NCI-H146 (cell line): ENCODE measurements around the gene BUB1B.

ENCODE experiments used
- DNase-seq: peaks from one replicate; lab custom pipeline; 2025; lab: John Stamatoyannopoulos, UW

The BUB1B gene

GRCh38 chr15:40190591-40190990 lies 29.7 kb downstream of the BUB1B start:
- DNase-seq = no peak

GRCh38 chr15:40192942-40193341 lies 32.1 kb downstream of the BUB1B start:
- DNase-seq = no peak

GRCh38 chr15:40197434-40197833 lies 36.6 kb downstream of the BUB1B start:
- no peak for DNase-seq

DNA sequence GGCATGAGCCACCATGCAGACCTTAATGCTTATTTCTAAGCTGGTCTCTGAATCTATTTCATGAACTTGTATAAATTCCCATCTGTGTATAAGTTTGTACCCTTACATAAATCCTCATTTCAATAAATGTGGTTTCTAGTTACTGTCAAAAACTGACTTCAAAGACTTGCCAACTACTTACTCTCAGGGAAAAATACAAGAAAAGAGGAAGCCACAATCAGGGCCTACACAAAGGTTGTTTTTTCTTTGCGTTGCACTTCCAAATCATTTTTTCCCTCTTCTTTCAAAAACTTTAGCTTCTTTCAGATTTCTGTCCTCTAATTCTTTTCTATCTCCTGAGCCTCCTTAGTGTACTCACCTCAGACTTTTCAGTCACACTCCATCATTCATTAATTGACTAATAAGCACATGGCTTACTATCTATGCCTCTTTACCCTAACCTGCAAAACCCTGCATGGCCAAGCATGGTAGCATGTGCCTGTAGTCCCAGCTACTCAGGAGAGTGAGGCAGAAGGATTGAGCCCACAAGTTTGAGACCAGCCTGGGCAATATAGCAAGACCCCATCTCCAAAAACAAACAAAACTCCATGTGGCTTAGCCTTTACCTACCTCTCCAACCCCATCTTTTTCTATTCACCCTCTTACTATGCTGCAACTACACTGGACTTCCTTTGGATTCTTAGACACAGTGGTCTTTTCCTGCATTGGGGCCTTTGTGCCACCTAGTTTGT lies 37.7 kb downstream of the BUB1B start:
- DNase-seq = no peak

- DNase-seq = no peak
Observed at GRCh38 chr15:40204100-40204499, 43.2 kb downstream of the BUB1B start.

DNA sequence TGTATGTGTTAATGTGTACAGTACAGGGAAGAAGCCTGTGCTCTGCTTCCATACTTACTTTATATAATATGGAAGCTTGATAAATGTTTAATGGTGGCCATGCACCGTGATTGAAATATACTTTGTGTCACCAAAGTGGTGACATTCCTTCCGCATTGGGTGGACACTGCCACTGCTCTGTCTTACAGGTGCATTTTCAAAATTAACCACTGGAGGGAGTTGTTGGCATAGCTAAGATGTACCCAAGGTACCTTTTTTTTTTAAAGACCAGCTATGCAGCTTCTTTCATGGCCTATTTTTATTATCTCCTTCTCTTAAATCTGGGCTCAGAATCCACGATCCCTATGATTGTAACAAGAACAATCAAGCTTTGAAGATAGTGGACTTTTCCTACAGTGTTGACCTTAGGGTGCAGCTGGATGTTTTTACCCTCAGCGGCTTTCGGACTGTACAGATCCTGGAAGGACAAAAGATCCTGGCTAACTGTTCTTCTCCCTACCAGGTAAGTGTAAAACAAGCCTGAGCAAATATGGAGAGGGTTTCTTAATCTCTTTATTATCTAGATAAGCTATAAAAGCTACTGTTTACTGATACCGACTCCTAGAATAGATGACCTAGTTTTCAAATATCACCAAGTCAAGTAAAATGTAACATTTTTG lies 56.4 kb downstream of the BUB1B start:
- peak; percentile 49 for DNase-seq

DNA sequence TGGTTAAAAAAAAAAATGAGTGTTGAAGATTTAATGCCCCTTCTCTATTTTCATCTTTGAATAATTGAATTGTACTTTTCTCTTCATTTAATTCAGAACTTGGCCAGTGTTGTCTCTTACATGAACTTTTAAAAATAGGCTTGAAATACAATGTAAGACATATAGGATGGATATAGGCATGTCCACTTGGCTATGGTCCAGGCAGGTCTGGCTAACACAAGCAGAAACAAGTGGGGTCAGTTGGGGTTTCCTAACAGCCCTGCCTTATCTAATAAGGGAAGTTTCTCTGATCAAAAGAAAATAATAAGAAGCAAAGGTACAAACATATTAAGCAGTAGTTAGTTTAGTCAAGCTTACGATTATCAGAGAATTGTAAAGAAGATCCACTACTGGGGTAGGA lies 58.9 kb downstream of the BUB1B start:
- DNase-seq = no peak

DNA sequence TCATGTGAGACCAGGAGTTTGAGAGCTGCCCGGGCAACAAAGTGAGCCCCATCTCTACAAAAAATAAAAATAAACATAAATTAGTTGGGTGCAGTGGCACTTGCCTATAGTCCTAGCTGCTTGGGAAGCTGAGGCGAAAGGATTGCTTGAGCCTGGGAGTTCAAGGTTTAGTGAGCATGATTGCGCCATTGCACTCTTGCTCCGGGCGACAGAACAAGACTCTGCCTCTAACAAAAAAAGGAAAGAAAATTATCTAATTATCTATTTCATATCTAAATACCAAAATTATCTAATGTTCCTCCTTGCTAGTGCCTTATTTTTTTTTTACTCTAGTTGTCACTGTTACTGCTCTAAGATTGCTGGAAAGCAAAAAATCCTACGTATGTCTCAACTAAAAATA lies 61.3 kb downstream of the BUB1B start:
- DNase-seq = no peak

GRCh38 chr15:40226736-40227135 lies 65.9 kb downstream of the BUB1B start:
- DNase-seq = no peak

- DNase-seq = no peak
Observed at GRCh38 chr15:40229316-40229715, 68.4 kb downstream of the BUB1B start.

DNA sequence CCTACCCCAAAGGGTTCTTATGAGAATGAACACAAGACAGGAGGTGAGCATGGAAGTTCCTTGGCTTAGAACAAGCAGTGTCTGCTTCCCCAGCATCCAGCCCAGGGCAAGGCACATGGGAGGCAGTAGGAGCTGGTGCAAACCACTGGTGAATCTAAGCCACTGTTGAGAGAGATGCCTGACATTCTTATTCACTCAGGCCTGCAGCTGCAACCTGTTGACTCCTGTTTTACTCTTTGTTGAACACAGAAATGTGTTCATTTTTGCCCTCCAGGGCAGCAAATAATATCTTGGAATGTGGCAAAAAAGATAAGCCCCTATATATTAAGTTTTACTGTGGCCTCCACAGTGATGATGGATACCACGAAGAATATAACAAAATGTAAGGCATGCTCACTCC lies 69.1 kb downstream of the BUB1B start:
- DNase-seq = no peak

DNA sequence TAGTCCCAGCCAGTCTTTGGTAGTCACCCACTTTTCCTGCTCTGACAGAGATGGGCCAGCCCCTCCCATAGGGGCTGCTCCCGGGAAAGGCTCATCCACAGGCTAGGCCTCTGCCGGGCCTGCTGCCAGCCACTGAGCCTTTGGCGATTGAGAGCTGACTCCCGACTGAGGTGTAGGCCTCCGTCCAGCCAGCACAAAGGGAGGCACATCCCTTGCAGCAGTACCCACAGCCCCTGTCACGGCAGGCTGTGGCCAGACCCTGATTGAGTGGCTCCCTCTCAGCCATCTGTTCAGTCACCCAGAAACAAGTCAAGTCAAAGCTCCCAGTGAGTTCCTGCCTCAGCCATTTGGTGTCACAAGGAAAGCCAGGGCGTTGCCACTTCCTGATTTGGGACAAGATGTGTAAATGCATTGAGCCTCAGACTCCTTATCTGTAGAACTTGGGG lies 71.8 kb downstream of the BUB1B start:
- DNase-seq = no peak

DNA sequence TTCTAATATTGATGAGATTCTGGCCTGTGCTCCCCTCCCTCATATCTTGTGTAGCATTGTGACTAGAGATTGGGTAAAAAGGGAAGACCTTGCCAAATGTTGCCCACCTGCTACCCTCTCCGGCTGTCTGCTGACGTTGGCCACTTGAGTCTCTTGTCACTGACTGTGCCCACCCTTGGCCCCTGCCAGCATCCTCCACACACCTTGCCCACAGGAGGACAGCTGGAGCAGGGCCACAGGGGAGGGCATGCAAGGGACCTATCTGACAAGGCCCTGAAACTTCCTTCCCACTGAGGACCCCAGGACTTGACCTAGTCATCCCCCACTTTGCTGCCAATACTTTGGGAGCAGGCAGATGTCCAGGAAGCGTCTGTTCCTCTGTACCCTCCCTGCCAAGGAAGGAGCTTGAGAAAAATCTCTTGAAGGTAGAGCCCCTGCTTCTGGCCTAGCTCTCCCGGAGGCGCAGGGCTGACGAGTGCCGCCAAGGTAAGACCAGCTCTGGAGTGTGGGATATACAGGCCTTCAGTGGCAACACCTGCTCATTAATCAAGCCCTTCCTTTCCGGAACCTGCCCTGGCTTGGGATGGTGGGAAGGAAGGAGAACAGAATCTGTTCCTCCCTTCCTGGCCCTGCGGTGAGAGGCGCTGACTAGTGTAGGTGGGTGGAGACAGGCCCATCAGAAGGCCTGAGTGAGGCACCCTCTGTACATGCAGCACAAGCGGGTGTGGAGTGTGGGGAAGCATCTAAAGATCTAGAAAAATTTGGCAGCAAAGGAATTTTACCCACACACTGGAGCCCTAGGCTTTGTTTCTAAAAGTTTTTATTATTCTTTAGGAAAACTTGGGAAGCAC lies 73.1 kb downstream of the BUB1B start:
- no peak for DNase-seq

DNA sequence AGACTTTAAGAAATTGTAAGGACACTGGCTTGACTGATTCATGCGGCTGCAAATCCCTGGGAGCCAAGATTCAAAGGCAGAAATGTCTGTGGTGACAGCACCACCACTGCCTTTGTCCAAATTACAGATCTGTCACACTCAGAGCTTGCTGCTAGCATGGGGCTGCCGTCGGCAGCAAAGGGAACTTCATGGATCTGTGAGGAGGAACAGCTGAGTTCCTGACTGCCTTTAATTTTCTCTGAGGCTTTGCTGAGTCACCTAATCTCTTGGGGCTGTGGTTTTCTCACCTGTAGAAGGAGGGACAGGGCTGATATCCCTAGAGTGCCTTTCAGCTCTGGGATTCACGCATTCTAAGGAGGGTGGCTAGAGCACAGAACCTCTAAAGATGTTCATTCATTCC lies 73.9 kb downstream of the BUB1B start:
- DNase-seq = no peak

GRCh38 chr15:40235201-40235885 lies 74.5 kb downstream of the BUB1B start:
- no peak for DNase-seq

GRCh38 chr15:40238532-40239403 lies 77.9 kb downstream of the BUB1B start, which contains the start of gene PAK6:
PAK6 (plus strand) TSS chr15:40239063; CDS start chr15:40264786, 25,723 bp downstream.
- DNase-seq = peak; percentile 70

GRCh38 chr15:40239404-40239692 lies 78.5 kb downstream of the BUB1B start:
- no peak for DNase-seq

DNA sequence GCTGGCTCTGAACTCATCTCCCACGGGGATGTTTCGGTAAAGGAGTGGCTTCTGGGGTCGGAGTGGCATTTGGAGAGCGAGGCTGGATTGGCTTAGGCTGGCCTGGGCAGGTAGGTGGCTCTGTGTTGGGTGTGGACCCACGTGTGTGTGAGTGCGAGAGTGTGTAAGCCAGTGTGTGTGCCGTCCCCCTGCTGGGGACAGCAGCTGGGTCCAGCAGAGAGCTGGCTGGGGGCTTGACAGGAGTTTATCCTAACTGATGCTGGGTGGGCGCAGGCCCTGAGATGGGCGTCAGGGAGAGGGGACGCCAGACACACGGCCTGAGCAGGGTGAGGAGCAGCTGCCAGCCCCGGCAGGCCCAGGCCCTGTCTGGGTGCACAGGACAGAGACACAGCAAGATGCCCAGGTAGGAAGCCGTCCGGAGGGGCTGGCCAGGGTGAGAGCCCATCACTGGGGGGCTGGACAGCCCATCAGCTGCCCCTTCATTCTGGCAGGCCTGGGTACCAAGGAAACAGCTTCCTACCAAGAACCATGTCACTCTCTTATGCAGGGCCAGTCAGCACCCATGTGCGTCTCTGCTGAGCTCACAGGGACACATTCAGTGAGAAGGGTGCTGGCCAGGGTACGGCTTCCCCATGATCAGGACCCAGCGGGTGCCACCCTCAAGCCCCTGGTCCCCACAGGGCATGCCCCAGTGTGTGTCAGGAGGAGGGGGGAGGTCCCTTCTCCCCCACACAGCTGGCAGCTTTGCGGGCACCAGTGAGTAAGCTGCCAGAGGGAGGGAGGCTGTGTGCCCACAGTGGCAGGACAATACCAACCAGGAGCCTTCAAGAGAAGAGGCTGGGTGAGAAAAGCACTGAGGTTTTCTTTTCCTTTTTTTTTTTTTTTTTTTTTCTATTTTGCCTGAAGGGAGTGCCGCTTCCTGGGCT lies 79.1 kb downstream of the BUB1B start:
- no peak for DNase-seq

DNA sequence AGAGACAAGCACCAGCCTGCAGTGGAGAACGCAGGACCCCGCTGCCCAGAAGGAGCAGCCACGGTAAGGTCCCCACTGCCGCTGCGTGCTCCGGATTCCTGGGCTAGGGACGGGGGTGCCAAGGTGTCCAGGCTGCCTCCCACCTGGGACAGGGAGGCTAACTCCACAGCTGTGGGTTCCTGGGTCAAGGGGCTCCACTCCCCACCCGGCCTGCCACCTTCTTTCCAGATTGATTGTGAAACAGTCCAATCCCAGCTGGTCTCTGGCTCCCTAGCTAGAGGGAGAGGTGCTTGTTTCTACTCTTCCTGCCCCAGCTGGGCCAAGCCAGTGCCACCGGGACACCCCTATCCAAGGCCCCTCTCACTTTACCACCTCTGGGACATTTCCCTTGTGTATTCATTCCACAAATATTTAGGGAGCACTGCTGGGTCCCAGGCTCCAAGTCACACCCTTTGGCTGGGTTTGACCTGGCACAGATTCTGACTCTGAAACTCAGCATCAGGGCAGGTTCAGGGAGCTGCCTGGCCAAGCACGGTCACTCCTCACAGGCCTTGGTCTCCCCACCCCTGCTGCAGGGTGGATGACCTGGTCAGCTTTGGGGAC lies 79.9 kb downstream of the BUB1B start:
- no peak for DNase-seq
